ENCODE data around the gene ETDC.

Gene ETDC

DNA sequence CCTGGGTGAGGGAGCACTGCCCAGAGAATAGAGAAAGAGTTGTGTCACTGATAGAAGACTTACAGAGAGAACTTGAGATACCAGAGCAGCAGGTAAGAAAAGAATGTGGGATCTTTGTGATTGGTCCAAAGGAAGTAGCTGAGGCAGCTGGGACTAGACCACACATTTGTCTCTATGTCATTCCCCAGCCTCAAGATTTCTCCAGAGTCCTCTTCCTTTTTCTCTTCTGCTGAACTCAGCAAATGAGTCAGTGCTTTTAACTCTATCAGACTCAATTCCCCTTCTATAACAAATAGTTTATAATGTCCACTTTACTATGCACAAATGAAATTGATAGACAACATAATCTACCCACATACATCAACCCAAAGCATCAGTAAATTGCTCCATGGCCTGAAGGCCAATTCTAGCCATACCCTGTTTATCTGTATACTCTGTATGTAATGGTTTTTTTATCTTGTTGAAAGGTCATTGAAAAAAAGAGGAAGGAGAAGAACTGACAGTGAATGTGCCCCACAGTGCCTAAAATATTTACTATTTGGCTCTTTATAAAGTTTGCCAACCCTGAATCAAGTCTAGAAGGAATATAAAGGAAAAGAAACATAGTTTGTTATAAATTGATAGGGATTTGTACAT is 38.2 kb downstream of the ETDC start:
- no peak for DNase-seq

DNA sequence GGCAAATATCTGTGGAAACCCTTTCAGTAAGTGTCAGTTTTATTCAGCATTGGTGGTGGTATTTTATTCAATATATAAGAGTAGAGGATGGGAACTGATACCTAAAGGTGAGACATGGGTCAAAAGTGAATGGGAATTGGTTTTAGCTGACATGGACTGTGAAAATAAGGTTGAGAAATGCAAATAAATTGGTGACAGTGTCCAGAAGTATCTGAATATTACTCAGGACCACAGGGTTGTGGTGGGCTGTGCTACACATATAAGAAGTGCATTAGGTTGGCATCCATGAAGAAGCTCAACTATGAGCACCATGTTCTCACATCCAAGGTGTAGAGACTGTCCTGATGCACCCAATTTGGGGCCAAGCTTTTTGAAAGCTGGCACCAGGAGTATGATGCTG is 45.0 kb downstream of the ETDC start:
- DNase-seq = no peak

Measured in CD4-positive, alpha-beta T cell treated with Interferon gamma for 1 hour (primary cell).